PC-3 (cell line): ENCODE measurements around the gene MCF2L2. TPM values are rescaled to one million over a fixed set of nuclear protein-coding genes. Genes with fewer than 3 reads are reported as not detected.

Experiments
- ATAC-seq: fragments of 200-7000 bp; cut with Tn5 transposase; 2 replicates; pipeline ENCODE4 v1.9.1; 2020; ENCODE audit warnings: mild to moderate bottlenecking, moderate library complexity
- BruUV-seq: library from RNA; stranded (reverse); fragments of 400-500 nt; replicated peaks from 2 replicates; lab custom pipeline; 2021; lab: Mats Ljungman, UMichigan
- CTCF ChIA-PET: fragments of 300-600 bp; sonication (Branson Sonifier 250); formaldehyde crosslinking; loops from one replicate; lab custom pipeline; 2022; ENCODE audit warnings: antibody characterized with exemption; lab: Charles Lee
- POLR2A ChIA-PET: fragments of 300-600 bp; sonication (Branson Sonifier 250); formaldehyde crosslinking; loops from one replicate; lab custom pipeline; 2022; ENCODE audit warnings: antibody characterized with exemption; ENCODE audit not compliant: unreplicated experiment; lab: Charles Lee
- DNase-seq: peaks from one replicate; pipeline ENCODE4 v3.0.0-alpha.2; 2015
- H2AFZ ChIP-seq: fragments of 300-600 bp; sonication (generic); 2 replicates; pipeline ENCODE4 v1.6.0; 2016; ENCODE audit warnings: antibody characterized with exemption, low read length
- H3F3A ChIP-seq: fragments of 300-600 bp; sonication (generic); one replicate; pipeline ENCODE4 v1.6.0; 2017; ENCODE audit warnings: antibody characterized with exemption, low read length, control low read depth, mild to moderate bottlenecking; ENCODE audit not compliant: unreplicated experiment
- H3K27ac ChIP-seq: fragments of 300-600 bp; sonication (generic); 2 replicates; pipeline ENCODE4 v1.5.1; 2016; ENCODE audit warnings: mild to moderate bottlenecking, low read length
- H3K27me3 ChIP-seq: fragments of 300-600 bp; sonication (generic); 2 replicates; pipeline ENCODE4 v1.6.1; 2016; ENCODE audit warnings: low read length, mixed read lengths
- H3K36me3 ChIP-seq: fragments of 300-600 bp; sonication (generic); 2 replicates; pipeline ENCODE4 v1.6.1; 2016; ENCODE audit warnings: low read depth, mixed run types, low read length, mixed read lengths
- H3K4me1 ChIP-seq: fragments of 300-600 bp; sonication (generic); 2 replicates; pipeline ENCODE4 v1.5.1; 2016; ENCODE audit warnings: low read length; ENCODE audit not compliant: insufficient read depth
- H3K4me2 ChIP-seq: fragments of 300-600 bp; sonication (generic); 2 replicates; pipeline ENCODE4 v1.6.0; 2016; ENCODE audit warnings: low read length
- H3K4me3 ChIP-seq: fragments of 300-600 bp; sonication (generic); 2 replicates; pipeline ENCODE4 v1.5.1; 2016; ENCODE audit warnings: mild to moderate bottlenecking, low read length, mixed read lengths
- H3K79me2 ChIP-seq: fragments of 300-600 bp; sonication (generic); 2 replicates; pipeline ENCODE4 v1.6.1; 2017; ENCODE audit warnings: low read length, mixed read lengths
- H3K9ac ChIP-seq: fragments of 300-600 bp; sonication (generic); 2 replicates; pipeline ENCODE4 v1.6.0; 2016; ENCODE audit warnings: mild to moderate bottlenecking, low read length
- H3K9me2 ChIP-seq: fragments of 300-600 bp; sonication (generic); replicated peaks from 2 replicates; pipeline ENCODE4 v1.6.1; 2016; ENCODE audit warnings: mixed run types, low read length, mixed read lengths
- H3K9me3 ChIP-seq: fragments of 300-600 bp; sonication (generic); 2 replicates; pipeline ENCODE4 v1.6.1; 2016; ENCODE audit warnings: low read length, mixed read lengths
- H4K20me1 ChIP-seq: fragments of 300-600 bp; sonication (generic); 2 replicates; pipeline ENCODE4 v1.6.1; 2016; ENCODE audit warnings: low read length, mixed read lengths
- CTCF ChIP-seq: fragments of 300-600 bp; sonication (generic); conservative IDR thresholded peaks from 2 replicates; pipeline ENCODE4 v1.5.1; 2017; ENCODE audit warnings: antibody characterized with exemption, low read depth, mild to moderate bottlenecking, low read length
- EZH2 ChIP-seq: fragments of 300-600 bp; sonication (generic); IDR thresholded peaks from one replicate; pipeline ENCODE4 v1.6.1; 2017; ENCODE audit warnings: antibody characterized with exemption, mild to moderate bottlenecking, low read length; ENCODE audit not compliant: unreplicated experiment
- EZH2phosphoT487 ChIP-seq: fragments of 300-600 bp; sonication (generic); IDR thresholded peaks from 2 replicates; pipeline ENCODE4 v1.6.1; 2018; ENCODE audit warnings: mild to moderate bottlenecking, antibody characterized with exemption, low read length, borderline replicate concordance
- intact Hi-C: fragments of 100-400 bp; cut with micrococcal nuclease; formaldehyde crosslinking; loops from 2 replicates; pipeline ENCODE4 v1.9.0; 2023
- total RNA-seq: library from RNA; depleted of rRNA; stranded (reverse); fragments of >200 nt; gene quantifications from 2 replicates; pipeline ENCODE4 v1.2.3, GENCODE V29; 2014

The MCF2L2 gene
- total RNA-seq, 1 experiment from 2014 or later, result 3.6 TPM

DNA sequence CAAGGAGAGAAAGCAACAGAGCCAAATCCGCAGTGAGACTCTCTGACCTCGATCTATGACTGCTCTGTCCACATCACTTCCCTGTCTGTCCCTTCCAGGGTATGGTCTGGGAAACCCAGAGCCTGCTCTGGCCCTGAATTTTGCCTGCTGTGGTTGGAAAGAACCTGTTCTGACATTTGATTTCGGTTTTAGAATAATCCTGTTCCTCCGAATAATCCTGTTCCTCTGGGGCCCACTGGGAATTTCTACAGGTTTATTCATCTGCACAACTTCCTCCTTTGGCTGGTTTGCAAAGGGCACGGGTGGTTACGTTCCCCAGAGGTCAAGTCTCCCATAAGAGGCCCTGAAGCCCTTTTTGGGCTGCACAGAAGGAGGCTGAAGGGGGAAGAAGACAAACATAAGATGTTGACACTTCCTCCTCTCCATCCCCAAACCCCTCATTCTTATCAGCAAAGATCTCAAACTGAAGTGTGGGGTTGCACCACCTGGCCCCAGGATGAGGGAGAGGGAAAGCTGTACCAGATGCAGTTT lies 276.5 kb downstream of the MCF2L2 start:
- BruUV-seq, result no TSS peak
- no peak overlapping the region for H2AFZ ChIP-seq
- H3K4me1 ChIP-seq, result no peaks in the 10 kb centered on the region
- H3K9me2 ChIP-seq, result no peaks in the 10 kb centered on the region
- H3K9me3 ChIP-seq, result no peaks in the 10 kb centered on the region
- H3K79me2 ChIP-seq, result no peaks in the 10 kb centered on the region
- no peaks in the 10 kb centered on the region for H3K27me3 ChIP-seq
- H4K20me1 ChIP-seq, result no peaks in the 10 kb centered on the region
- ChIA-PET CTCF (no interaction called here), POLR2A (no interaction called here)
- H3K4me3 ChIP-seq, result no peak overlapping the region
- H3K36me3 ChIP-seq, result no peaks in the 10 kb centered on the region
- DNase-seq (no peak), ATAC-seq (no peak)
- H3K27ac ChIP-seq, result no peak overlapping the region
- TF ChIP-seq EZH2 (no peak), EZH2phosphoT487 (no peak), CTCF (no peak)
- intact Hi-C loops, result no loop called here
- H3F3A ChIP-seq, result no peaks in the 10 kb centered on the region
- no peak overlapping the region for H3K4me2 ChIP-seq
- H3K9ac ChIP-seq, result no peak overlapping the region

GRCh38 chr3:183151086-183151485 lies 277.3 kb downstream of the MCF2L2 start:
- H3K9me3 ChIP-seq, result no peaks in the 10 kb centered on the region
- H3K79me2 ChIP-seq, result no peaks in the 10 kb centered on the region
- H2AFZ ChIP-seq, result no peak overlapping the region
- no peak overlapping the region for H3K27ac ChIP-seq
- TF ChIP-seq EZH2 (no peak), CTCF (no peak)
- no peak overlapping the region for H3K4me2 ChIP-seq
- intact Hi-C loops, result no loop called here
- H3K27me3 ChIP-seq, result no peaks in the 10 kb centered on the region
- POLR2A ChIA-PET, result no interaction called here
- no peaks in the 10 kb centered on the region for H3K36me3 ChIP-seq
- CTCF ChIA-PET, result no interaction called here
- H3K9ac ChIP-seq, result no peak overlapping the region
- DNase-seq (no peak), ATAC-seq (no peak)
- no peaks in the 10 kb centered on the region for H3F3A ChIP-seq
- H4K20me1 ChIP-seq, result no peaks in the 10 kb centered on the region
- H3K4me1 ChIP-seq, result no peaks in the 10 kb centered on the region
- no peaks in the 10 kb centered on the region for H3K9me2 ChIP-seq
- no TSS peak for BruUV-seq
- H3K4me3 ChIP-seq, result no peak overlapping the region

DNA sequence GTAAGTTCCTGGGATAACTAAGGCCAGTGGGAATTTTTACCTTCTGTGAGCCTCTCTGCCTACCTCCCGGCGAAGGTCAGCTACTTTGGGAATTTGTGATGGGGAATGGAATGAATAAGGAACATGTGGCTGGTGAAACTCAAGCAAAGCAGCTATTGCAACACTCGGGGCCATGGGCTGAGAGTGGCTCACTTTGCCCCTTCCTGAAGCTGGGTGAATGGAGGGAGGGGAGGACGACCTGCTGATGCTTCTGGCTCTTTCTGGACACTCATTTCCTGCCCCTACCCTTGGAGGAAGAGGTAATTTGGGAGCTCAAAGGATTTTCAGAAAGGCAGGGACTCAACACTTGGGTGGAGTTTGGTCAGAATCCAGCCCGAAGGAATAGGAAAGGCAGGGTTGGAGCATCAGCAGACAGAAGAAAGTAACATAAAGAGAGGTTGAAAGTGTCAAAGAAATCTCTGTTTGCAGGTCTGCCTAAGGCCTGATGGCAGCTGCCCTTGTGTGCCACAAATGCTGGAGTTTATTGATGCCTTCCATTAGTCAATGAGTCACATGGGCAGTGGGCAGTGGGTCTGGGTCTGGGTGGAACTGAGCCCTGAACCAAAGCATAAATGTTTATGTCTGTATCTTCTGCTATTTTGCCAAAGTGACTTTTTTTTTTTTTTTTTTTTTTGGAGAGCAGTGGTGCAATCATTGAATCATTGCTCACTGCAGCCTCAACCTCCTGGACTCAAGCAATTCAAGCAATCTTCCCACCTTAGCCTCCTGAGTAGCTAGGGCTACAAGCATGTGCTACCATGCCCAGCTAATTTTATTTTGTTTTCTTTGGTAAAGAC lies 278.3 kb downstream of the MCF2L2 start:
- Histone ChIP-seq H3K9ac (no peak overlapping the region), H3K9me3 (no peaks in the 10 kb centered on the region), H3K9me2 (no peaks in the 10 kb centered on the region), H3K79me2 (no peaks in the 10 kb centered on the region), H3F3A (no peaks in the 10 kb centered on the region), H3K4me3 (no peak overlapping the region), H3K4me2 (no peak overlapping the region), H3K36me3 (no peaks in the 10 kb centered on the region), H2AFZ (no peak overlapping the region), H3K4me1 (no peaks in the 10 kb centered on the region), H3K27me3 (no peaks in the 10 kb centered on the region), H4K20me1 (no peaks in the 10 kb centered on the region), H3K27ac (no peak overlapping the region)
- ChIA-PET CTCF (no interaction called here), POLR2A (no interaction called here)
- DNase-seq, result no peak
- no peak for ATAC-seq
- TF ChIP-seq EZH2 (no peak), EZH2phosphoT487 (no peak), CTCF (no peak)
- intact Hi-C loops, result no loop called here
- BruUV-seq, result no TSS peak
